Activated CD4-positive, alpha-beta T cell treated with anti-CD3 and anti-CD28 coated beads, Interleukin-10, Interleukin-2, amounts not matched to agents 100 ng/mL and 50 ng/mL, durations not matched to agents 16 hours and 8 hours (primary cell): ENCODE measurements around the gene SLCO3A1.

ENCODE experiments used
- DNase-seq: peaks from one replicate; pipeline ENCODE4 v3.0.0-alpha.2; 2020

The SLCO3A1 gene

GRCh38 chr15:91853511-91853947, at the start of gene SLCO3A1:
Gene SLCO3A1, plus strand, starts transcription at chr15:91853708.
- DNase-seq: peak; percentile 71

DNA sequence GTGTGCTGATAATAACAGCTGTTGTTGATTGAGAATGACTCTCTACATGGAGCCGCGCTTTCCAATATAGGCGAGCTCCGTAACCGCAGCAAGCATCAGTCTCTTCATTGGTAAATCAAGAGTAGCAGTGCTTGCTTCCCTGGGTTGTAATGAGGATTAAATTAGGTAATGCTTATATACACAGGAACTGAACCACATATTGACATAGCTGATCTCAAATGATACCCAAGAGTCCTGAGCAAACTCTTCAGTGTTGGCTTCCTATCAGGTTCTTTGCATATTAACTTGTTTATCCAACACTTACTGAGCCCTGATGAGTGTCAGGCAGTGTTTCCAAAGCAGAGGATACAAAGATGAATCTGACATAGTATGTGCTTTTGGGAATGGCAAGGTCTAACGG, 46.4 kb upstream of the SLCO3A1 start:
- no peak for DNase-seq

- no peak for DNase-seq
These were observed 39.6 kb upstream of the SLCO3A1 start for GRCh38 chr15:91813924-91814323.

- DNase-seq: no peak
These were observed 36.6 kb upstream of the SLCO3A1 start for GRCh38 chr15:91816942-91817341.

DNA sequence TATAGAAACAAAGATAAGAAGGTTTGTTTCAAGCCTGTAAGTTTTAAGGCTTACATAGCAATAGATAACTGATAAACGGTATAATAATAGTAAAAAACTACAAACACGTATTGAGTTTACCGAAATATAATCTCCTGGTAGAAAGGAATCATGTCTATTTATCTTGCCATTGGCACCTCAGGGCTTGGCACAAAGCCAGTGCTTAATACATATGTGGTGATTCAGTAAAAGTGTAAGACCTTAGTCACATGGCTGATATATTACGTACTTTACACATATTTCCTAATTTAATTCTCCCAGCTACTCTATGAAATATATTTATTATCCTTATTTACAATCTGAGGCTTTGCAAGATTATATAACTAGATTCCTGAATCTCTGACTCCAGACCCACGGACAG, 32.0 kb upstream of the SLCO3A1 start:
- DNase-seq: no peak

GRCh38 chr15:91824256-91824655, 29.3 kb upstream of the SLCO3A1 start:
- no peak for DNase-seq

DNA sequence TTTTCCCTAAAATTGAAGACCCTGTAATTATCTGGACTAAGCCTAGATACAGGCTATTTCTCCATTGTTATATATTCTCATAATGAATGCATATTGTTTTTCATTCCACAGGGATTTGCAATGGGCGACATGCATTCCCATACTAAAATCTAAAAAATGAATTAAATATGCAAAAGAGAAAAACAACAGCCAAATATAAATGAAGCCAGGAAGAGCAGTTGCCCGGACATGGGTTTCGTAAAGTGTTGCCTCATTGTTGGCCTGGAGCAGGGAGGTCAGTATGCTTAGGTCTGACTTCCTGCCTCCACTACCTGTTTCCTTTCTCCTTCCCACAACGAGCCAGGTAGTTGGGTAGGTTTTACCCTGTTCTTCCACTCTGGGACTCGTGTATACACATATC, 27.1 kb upstream of the SLCO3A1 start:
- DNase-seq: no peak

DNA sequence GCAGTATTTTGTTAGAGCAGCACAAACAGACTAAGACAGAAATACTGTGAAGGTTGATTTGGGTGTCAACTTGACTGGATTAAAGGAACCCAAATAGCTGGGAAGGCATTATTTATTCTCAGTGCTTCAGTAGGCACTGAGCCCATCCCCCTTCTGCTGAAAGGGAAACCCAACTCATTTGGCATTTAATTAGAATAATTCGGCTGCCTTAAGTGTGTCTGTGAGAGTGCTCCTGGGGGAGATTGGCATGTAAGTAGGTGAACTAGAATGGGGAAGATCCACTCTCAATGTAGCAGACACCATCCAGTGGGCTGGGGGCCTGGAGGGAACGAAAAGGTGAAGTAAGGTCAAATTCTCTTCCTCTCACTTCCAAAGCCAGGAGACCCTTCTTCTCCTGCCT, 20.5 kb upstream of the SLCO3A1 start:
- DNase-seq: no peak

GRCh38 chr15:91839867-91840266, 13.6 kb upstream of the SLCO3A1 start:
- DNase-seq: no peak

GRCh38 chr15:91841861-91842260, 11.6 kb upstream of the SLCO3A1 start:
- no peak for DNase-seq

DNA sequence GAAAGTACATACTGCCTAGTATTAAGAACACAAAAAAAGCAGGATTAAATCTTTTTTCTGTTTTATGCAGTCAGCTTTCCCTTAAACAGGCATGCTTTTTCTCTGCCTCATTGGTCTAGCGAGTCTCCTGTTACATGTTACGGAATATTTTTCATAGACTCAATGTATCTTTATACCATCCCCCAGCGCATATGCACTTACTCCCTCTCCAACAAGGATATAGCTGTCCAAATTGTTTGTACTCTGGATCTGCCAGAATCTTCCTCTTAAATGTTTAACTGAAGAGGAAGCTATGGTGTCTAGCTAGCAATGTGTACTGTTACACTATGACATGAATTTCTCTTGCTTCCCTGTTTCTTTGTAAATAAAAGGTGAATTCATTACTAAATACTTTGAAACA, 9.2 kb upstream of the SLCO3A1 start:
- DNase-seq: no peak

- no peak for DNase-seq
These were observed 8.6 kb upstream of the SLCO3A1 start for GRCh38 chr15:91844928-91845327.

- no peak for DNase-seq
These were observed 7.8 kb upstream of the SLCO3A1 start for GRCh38 chr15:91845720-91846119.

DNA sequence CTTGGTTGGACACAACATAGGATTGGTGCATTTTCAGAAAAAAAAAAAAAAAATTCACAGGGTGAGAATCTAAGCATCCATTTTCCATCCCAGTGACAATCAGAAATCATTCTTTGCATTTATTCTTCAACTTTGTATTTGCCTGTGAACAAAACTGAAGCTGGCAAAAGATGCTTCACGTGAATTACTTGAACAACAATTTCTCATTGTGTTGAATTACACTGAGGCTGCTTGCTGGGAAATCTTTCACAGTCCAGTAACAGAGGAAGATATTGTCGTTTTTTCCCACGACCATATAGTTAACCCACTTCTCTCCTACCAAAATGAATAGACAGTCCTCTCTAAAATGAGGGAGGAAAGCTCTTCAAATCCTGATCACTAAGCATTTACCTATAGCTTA, 4.3 kb upstream of the SLCO3A1 start:
- DNase-seq: no peak

DNA sequence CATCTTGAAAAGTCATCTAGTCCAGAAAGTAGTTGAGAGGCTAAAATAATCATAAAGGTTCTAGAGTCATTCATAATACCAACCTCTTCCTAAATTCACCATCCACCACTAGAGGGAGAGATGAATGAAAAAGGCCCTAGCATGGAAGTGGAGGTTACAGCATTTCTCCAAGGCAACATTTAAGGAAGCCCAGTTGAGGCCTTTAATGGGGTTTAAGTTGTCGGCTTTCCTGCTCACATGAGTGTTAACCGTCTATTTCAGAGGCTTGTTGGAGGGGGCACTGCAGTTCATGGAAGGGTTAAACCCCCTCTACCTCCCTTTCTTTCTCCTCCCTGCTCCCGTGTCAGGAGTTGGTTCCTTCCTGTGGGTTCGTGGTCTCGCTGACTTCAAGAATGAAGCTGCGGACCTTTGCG, 3.8 kb upstream of the SLCO3A1 start:
- peak; percentile 47 for DNase-seq

GRCh38 chr15:91852741-91853510, 582 bp upstream of the SLCO3A1 start:
- DNase-seq: peak; percentile 75

- DNase-seq: peak; percentile 37
These were observed 585 bp downstream of the SLCO3A1 start for GRCh38 chr15:91853948-91854638.

- peak; percentile 25 for DNase-seq
These were observed 1.1 kb downstream of the SLCO3A1 start for GRCh38 chr15:91854639-91854990.

GRCh38 chr15:91855241-91855640, 1.7 kb downstream of the SLCO3A1 start:
- no peak for DNase-seq

GRCh38 chr15:91855684-91856489, 2.4 kb downstream of the SLCO3A1 start:
- peak; percentile 10 for DNase-seq

GRCh38 chr15:91857224-91857585, 3.7 kb downstream of the SLCO3A1 start:
- DNase-seq: peak; percentile 16

DNA sequence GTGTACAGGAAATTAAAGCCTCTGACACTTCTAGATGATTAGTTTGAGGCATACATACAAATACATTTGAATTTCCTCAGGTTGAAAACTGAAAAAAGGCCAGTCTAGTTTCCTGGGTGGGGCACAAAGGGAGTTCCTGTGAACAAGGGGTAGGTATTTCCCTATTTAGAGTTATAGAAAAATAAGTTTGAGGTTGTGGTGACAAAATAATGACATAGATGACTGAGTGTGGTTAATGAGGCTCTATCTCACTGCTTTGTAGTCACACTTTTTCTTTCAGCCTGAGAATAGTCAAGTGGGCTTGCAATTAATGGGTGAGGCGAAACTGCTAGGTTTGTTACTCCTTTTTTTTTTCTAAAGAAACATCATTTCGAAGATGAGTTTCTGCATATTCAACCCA, 4.3 kb downstream of the SLCO3A1 start:
- peak; percentile 82 for DNase-seq

DNA sequence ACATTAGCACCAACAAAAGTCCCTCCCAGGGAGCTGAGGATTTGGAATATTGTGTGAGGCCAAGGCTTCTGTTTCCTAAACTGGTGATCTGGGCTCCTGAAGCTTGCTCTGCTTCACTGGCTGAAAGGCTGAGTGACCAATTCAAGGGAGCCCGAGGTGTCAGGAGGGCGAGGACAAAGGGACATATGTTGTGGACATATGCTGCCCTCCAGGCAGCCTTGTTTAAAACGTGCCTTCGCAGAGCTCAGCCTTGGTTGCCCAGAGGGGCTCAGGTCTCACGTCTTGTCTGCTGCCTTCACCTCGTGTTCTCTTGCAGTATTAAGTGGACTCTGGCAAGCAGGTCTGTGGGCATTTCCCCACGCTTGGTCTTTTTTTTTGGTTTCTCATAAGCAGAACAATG, 7.0 kb downstream of the SLCO3A1 start:
- no peak for DNase-seq

GRCh38 chr15:91861223-91861622, 7.7 kb downstream of the SLCO3A1 start:
- DNase-seq: no peak
